DOHH2 (cell line): ENCODE measurements around the gene SLC51A.

Experiments used
- H3F3A ChIP-seq: fragments of 200-600 bp; sonication (generic), shearing (Covaris generic); 2 replicates; pipeline ENCODE4 v1.6.0; 2016; ENCODE audit warnings: antibody characterized with exemption, mild to moderate bottlenecking; ENCODE audit not compliant: control insufficient read depth, insufficient read depth
- H3K27ac ChIP-seq: fragments of 200-600 bp; sonication (generic); 2 replicates; pipeline ENCODE4 v1.5.1; 2014; ENCODE audit warnings: low read depth, mild to moderate bottlenecking, low read length, moderate library complexity
- H3K27me3 ChIP-seq: fragments of 200-600 bp; sonication (generic); 2 replicates; pipeline ENCODE4 v1.6.1; 2014; ENCODE audit warnings: mild to moderate bottlenecking, low read length, mixed read lengths; ENCODE audit not compliant: control insufficient read depth
- H3K36me3 ChIP-seq: fragments of 200-600 bp; sonication (generic); 2 replicates; pipeline ENCODE4 v1.6.1; 2014; ENCODE audit warnings: mild to moderate bottlenecking, low read length, moderate library complexity, mixed read lengths; ENCODE audit not compliant: control insufficient read depth
- H3K4me1 ChIP-seq: fragments of 200-600 bp; sonication (generic); 2 replicates; pipeline ENCODE4 v1.6.1; 2014; ENCODE audit warnings: mild to moderate bottlenecking, low read length, mixed read lengths; ENCODE audit not compliant: control insufficient read depth
- H3K4me2 ChIP-seq: fragments of 200-600 bp; sonication (generic); 2 replicates; pipeline ENCODE4 v1.6.0; 2014; ENCODE audit warnings: mild to moderate bottlenecking, low read length, moderate library complexity
- H3K4me3 ChIP-seq: fragments of 200-600 bp; sonication (generic); 2 replicates; pipeline ENCODE4 v1.5.1; 2014; ENCODE audit warnings: mild to moderate bottlenecking, low read length, mixed read lengths
- H3K79me2 ChIP-seq: fragments of 200-600 bp; sonication (generic); 2 replicates; pipeline ENCODE4 v1.6.1; 2014; ENCODE audit warnings: mild to moderate bottlenecking, low read length, mixed read lengths; ENCODE audit not compliant: control insufficient read depth
- H3K9me2 ChIP-seq: fragments of 200-600 bp; sonication (generic); replicated peaks from 2 replicates; pipeline ENCODE4 v1.6.1; 2014; ENCODE audit warnings: mild to moderate bottlenecking, low read length, mixed read lengths; ENCODE audit not compliant: control insufficient read depth
- H3K9me3 ChIP-seq: fragments of 200-600 bp; sonication (generic); 2 replicates; pipeline ENCODE4 v1.6.1; 2014; ENCODE audit warnings: antibody characterized with exemption, low read length, mixed read lengths; ENCODE audit not compliant: control insufficient read depth, insufficient read depth
- H4K20me1 ChIP-seq: fragments of 200-600 bp; sonication (generic); 2 replicates; pipeline ENCODE4 v1.6.0; 2014; ENCODE audit warnings: low read depth, mild to moderate bottlenecking, antibody characterized with exemption, low read length, moderate library complexity; ENCODE audit not compliant: control insufficient read depth, insufficient read depth
- CTCF ChIP-seq: fragments of 200-600 bp; sonication (generic); IDR thresholded peaks from one replicate; pipeline ENCODE4 v1.5.1; 2014; ENCODE audit warnings: antibody characterized with exemption, mild to moderate bottlenecking, low read depth, low read length; ENCODE audit not compliant: poor library complexity, severe bottlenecking
- EZH2phosphoT487 ChIP-seq: fragments of 200-600 bp; sonication (generic); IDR thresholded peaks from 2 replicates; pipeline ENCODE4 v1.6.1; 2017; ENCODE audit warnings: borderline replicate concordance, mild to moderate bottlenecking, antibody characterized with exemption, low read length, moderate library complexity, mixed read lengths

SLC51A gene

GRCh38 chr3:196254376-196255283, 38.3 kb downstream of the SLC51A start:
- no peaks in the 10 kb centered on the region for H3K9me2 ChIP-seq
- H3K27me3 ChIP-seq, result no peaks in the 10 kb centered on the region
- no peaks in the 10 kb centered on the region for H4K20me1 ChIP-seq
- H3F3A ChIP-seq, result 0 out of 2 replicates have a peak, but pooled peaks cover 6% of the 10 kb centered on the region
- no peak overlapping the region for H3K4me3 ChIP-seq
- no peak overlapping the region for H3K27ac ChIP-seq
- H3K36me3 ChIP-seq, result no peaks in the 10 kb centered on the region
- no peaks in the 10 kb centered on the region for H3K4me1 ChIP-seq
- H3K9me3 ChIP-seq, result no peaks in the 10 kb centered on the region
- no peak overlapping the region for H3K4me2 ChIP-seq
- TF ChIP-seq EZH2phosphoT487, result no peak
- H3K79me2 ChIP-seq, result no peaks in the 10 kb centered on the region

- Histone ChIP-seq H3K36me3 (no peaks in the 10 kb centered on the region), H4K20me1 (no peaks in the 10 kb centered on the region), H3F3A (0 out of 2 replicates have a peak, but pooled peaks cover 6% of the 10 kb centered on the region), H3K27ac (no peak overlapping the region), H3K4me2 (no peak overlapping the region), H3K27me3 (no peaks in the 10 kb centered on the region), H3K4me3 (no peak overlapping the region), H3K4me1 (no peaks in the 10 kb centered on the region), H3K9me2 (no peaks in the 10 kb centered on the region), H3K79me2 (no peaks in the 10 kb centered on the region), H3K9me3 (no peaks in the 10 kb centered on the region)
- TF ChIP-seq EZH2phosphoT487 (no peak), CTCF (no peak)
Observed at GRCh38 chr3:196255776-196256175, 39.4 kb downstream of the SLC51A start.

- H3K4me3 ChIP-seq, result no peak overlapping the region
- H3K36me3 ChIP-seq, result no peaks in the 10 kb centered on the region
- no peak overlapping the region for H3K27ac ChIP-seq
- H3K27me3 ChIP-seq, result no peaks in the 10 kb centered on the region
- no peaks in the 10 kb centered on the region for H3K9me3 ChIP-seq
- H3K4me2 ChIP-seq, result no peak overlapping the region
- no peaks in the 10 kb centered on the region for H4K20me1 ChIP-seq
- no peaks in the 10 kb centered on the region for H3K9me2 ChIP-seq
- 0 out of 2 replicates have a peak, but pooled peaks cover 2% of the 10 kb centered on the region for H3F3A ChIP-seq
- no peaks in the 10 kb centered on the region for H3K79me2 ChIP-seq
- H3K4me1 ChIP-seq, result no peaks in the 10 kb centered on the region
- TF ChIP-seq CTCF (no peak), EZH2phosphoT487 (no peak)
Observed at GRCh38 chr3:196260784-196261183, 44.5 kb downstream of the SLC51A start.

GRCh38 chr3:196263819-196264218, 47.5 kb downstream of the SLC51A start:
- H3K4me2 ChIP-seq, result no peak overlapping the region
- TF ChIP-seq CTCF (no peak), EZH2phosphoT487 (no peak)
- H3K9me2 ChIP-seq, result no peaks in the 10 kb centered on the region
- no peak overlapping the region for H3K27ac ChIP-seq
- H3K79me2 ChIP-seq, result no peaks in the 10 kb centered on the region
- H3K27me3 ChIP-seq, result no peaks in the 10 kb centered on the region
- H3K9me3 ChIP-seq, result no peaks in the 10 kb centered on the region
- no peaks in the 10 kb centered on the region for H4K20me1 ChIP-seq
- H3F3A ChIP-seq, result no peaks in the 10 kb centered on the region
- H3K4me1 ChIP-seq, result no peaks in the 10 kb centered on the region
- H3K36me3 ChIP-seq, result no peaks in the 10 kb centered on the region
- H3K4me3 ChIP-seq, result no peak overlapping the region
